ENCODE data around the gene GZMB. TPM values are rescaled to one million over a fixed set of nuclear protein-coding genes. Genes with fewer than 3 reads are reported as not detected.
"Not testable (repeated sequence)": the region's sequence is repeated elsewhere in the genome, so short reads cannot be mapped to it uniquely, and the experiment has no call there.

Gene GZMB
- total RNA-seq (2014; rRNA removed; shearing (Covaris generic)) = not detected in 2 replicates

GRCh38 chr14:24634158-24634557 is at the start of gene GZMB:
Gene GZMB (minus strand): TSS chr14:24634190. CDS start chr14:24634160, 30 bp downstream.
- DNase-seq (ENCODE audit: low read depth) = no peak

GRCh38 chr14:24681056-24681455 is 47.1 kb upstream of the GZMB start:
- DNase-seq (ENCODE audit: low read depth) = no peak

DNA sequence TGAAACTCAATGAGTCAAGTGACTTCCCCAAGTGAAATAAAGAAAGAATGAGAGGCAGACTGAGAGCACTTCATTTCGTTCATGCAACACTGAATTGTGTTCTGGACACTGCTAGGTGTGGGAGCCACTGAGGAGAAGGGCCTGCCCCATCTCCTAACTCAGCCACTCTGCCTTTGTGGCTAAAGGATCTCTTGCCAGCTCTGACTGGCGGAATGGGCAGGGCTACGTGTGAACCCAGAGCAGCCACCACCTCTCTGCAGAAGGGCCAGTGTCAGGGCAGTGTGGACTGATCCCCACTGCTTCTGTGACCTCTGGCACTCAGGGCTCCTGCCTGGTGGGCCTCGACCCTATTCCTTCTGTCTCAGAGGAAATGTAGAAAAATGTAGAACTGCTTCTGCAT is 46.5 kb upstream of the GZMB start:
- DNase-seq (ENCODE audit: low read depth) = no peak

- DNase-seq (ENCODE audit: low read depth) = no peak
Observed at GRCh38 chr14:24679248-24679961, 45.4 kb upstream of the GZMB start.

DNA sequence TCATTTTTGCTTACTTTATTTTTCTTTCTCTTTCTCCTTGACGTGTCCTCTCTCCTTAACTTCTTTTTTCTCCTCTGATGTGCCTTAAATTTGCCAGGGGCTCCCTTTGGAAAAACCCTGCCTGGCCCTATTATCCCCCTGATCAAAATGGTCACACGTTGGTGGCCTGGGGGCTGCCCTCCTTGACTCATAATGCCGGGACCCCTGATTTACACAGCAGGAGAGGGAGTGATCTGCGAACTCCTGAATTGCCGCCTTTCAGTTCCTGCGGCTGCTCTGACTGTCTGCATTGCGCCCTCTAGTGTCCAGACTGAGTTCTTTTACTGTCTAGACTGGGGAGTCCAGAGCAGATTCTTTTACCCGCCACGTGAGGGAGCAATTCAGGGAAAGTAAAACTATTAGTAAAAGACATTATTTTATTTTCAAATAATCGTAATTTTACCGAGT is 44.8 kb upstream of the GZMB start:
- peak; percentile 81 for DNase-seq (ENCODE audit: low read depth)

- DNase-seq (ENCODE audit: low read depth) = no peak
Observed at GRCh38 chr14:24677956-24678355, 44.0 kb upstream of the GZMB start.

DNA sequence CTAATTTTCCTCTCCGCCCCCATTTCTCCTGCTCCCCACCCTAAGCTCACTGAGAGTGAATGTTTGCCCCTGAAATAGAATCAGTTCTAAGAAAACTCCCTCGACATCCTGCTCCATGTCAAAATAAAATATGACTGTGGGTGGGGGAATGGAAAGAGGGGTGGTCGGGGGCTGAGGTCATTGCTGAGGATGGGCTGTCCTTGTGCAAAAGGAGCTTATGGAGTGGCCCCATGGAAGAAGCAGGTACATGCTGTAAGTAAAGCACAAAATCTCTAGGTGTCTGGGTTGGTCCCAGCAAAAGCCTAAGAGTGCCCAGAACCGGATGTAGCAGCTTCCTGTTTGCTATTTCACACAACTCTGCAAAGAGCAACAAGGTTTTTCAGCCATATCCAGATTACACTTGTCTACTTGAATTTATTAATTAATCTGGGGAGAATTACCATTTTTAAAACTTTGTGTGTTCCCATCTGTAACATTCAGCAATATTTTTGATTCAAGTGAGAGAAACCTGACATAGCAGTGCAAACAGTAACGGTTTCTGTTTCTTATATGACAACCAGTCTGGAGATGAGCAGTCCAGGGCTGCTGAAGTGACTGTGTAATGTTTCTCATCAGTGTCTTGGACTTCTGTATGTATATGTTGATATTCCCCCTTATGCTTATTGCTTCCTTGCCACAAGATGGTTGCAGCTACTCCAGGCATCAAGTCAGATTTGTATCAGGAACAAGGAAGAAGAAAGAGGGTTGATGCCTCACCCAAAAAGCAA is 40.4 kb upstream of the GZMB start:
- no peak for DNase-seq (ENCODE audit: low read depth)

DNA sequence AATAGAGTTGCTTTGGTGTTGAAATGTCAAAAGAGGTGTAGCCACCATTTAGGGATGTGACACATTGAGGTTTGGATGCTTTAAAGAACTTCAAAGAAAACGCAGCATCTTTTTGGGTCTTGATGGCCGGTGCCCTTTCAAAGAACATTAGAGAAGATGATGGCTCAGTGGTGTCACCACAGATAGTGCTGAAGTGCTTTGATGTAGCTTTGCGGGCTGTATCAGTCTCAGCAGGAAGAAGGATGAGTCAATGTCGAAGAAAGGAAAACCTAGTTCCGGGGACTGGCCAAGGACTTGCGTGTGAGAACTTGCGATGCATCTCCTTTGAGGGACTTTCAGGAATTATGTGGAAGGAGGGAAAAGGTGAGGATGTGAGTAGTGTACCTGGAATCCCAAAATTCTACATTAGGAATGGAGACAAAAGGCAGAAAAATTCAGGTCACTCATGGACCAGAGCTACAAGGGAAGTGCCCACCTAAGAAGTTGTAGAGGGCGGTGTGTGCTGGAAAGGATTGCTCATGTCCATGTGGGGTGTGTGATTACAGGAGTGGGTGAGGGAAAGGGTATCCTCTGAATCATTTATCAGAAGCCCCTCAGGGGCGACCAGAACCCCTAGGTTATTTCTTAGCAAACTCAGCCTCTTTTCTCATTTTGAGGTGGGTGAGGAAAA is 39.7 kb upstream of the GZMB start:
- no peak for DNase-seq (ENCODE audit: low read depth)

DNA sequence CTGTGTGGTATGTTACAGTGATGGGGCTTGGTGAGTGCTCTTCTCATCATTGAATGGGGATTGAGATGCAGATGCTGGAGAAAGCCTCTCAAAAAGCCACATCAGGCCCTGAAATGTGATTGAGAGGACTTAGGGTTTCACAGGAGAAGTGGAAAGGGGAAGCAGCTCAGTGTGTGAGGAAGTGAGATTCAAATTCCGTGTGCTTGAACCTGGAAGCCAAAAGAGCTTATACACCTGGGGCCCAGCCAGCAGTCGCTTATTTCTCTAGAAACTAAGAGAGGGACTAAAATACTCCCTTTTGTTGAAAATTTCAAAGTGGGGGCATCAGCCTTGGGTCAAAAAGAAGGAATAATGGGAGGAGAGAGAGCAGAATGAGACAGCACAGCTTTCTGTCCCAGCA is 39.1 kb upstream of the GZMB start:
- DNase-seq (ENCODE audit: low read depth) = no peak

DNA sequence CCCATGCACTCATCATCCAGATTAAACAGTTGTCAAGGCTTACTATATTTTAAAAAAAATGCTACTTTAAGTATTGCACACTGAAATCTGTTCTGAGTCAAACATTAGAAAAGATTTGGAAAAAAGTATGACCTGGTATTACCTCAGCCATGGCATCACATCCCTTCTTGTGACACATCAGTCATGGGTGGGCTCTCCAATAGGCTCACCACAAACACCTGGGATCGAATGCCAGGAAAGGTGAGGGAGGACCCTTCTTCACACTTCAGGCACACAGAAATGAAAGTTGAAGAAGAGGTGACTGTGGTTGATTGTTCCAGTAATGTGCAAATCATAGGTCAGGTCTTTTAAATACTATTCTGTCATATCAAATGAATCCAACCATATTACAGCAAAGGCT is 36.6 kb upstream of the GZMB start:
- no peak for DNase-seq (ENCODE audit: low read depth)

- DNase-seq (ENCODE audit: low read depth) = no peak
Observed at GRCh38 chr14:24669651-24670050, 35.7 kb upstream of the GZMB start.

- DNase-seq (ENCODE audit: low read depth) = peak; percentile 7
Observed at GRCh38 chr14:24665440-24665991, 31.5 kb upstream of the GZMB start.

GRCh38 chr14:24664366-24664765 is 30.4 kb upstream of the GZMB start:
- no peak for DNase-seq (ENCODE audit: low read depth)

DNA sequence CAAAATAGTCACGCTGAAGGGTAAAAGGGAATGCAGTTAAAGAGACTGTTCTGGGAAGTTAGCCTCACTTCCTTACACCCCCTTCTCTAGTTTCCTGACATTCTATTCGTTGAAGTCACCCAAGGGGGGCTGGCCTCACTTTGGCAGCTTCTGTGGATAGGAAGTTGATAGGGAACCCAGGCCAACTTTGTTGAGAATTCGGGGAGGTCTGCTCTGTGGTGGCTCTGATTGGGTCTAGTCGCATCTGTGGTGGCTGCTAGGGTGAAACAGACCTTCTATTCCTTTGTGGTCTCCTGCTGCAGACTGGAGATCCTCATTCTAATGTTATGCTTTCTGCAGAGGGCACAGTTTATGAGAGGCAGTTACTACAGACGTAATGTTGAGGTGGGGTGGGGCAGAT is 28.8 kb upstream of the GZMB start:
- DNase-seq (ENCODE audit: low read depth) = no peak

GRCh38 chr14:24659916-24660570 is 26.1 kb upstream of the GZMB start:
- no peak for DNase-seq (ENCODE audit: low read depth)

DNA sequence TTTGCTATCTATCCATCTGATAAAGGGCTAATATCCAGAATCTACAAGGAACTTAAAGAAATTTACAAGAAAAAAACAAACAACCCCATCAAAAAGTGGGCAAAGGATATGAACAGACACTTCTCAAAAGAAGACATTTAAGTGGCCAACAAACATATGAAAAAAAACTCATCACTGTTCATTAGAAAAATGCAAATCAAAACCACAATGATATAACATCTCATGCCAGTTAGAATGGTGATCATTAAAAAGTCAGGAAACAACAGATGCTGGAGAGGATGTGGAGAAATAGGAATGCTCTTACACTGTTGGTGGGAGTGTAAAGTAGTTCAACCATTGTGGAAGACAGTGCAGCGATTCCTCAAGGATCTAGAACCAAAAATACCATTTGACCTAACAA is 14.4 kb upstream of the GZMB start:
- not testable (repeated sequence) for DNase-seq (ENCODE audit: low read depth)

DNA sequence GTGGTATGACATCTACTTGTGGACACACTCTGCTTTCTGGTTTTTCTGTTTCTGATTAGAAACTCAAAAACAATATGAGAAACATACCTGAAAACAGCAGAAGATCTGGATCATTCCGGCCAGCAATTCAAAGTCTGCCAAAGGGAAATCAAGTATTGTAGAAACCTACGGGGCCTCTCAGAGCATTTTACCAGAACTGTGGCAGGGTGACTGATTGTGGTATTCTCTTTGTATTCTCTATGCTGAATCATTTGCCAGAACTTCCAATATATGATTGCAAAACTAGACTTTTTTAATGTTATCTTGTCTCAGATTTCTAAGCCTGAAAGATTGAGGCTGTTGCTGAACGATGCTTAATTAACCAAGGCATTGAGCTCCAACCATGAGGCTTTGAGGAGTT is 5.9 kb upstream of the GZMB start:
- no peak for DNase-seq (ENCODE audit: low read depth)

- DNase-seq (ENCODE audit: low read depth) = no peak
Observed at GRCh38 chr14:24639270-24639669, 5.3 kb upstream of the GZMB start.

DNA sequence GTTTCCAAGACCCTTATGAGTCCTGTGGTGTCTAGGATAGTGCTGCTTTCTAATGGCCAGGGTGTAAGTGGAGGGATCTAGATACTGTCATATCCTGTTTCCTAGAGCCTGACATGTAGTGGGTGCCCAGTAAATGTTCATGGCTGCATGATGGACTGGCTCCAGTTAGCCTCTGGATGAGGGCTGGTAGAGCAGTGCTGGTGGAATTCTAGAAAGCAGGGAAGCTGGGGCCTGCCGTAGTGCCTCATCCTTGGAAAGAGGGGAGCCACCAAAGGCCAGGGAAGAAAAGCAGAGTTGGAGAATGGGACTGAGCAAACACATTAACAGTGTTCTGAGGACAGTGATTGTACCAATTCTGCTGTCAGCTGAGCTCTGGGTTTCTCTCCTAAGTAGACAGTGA is 637 bp downstream of the GZMB start:
- DNase-seq (ENCODE audit: low read depth) = no peak

DNA sequence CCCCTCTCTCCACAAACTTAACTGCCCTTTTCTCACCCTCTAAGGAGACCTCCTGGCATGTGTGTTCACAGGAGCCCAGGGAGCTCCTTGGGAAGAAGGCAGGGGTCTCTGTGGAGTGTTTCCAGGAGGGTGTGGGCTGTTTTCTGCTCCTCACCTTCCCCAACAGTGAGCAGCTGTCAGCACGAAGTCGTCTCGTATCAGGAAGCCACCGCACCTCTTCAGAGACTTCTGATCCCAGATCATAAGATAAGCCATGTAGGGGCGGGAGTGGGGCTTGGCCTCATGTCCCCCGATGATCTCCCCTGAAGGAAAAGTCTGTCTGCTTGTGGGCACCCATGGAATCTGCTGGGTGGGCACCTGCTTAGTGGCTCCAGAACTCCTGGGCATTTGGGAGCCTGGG is 1.2 kb downstream of the GZMB start:
- DNase-seq (ENCODE audit: low read depth) = no peak

DNA sequence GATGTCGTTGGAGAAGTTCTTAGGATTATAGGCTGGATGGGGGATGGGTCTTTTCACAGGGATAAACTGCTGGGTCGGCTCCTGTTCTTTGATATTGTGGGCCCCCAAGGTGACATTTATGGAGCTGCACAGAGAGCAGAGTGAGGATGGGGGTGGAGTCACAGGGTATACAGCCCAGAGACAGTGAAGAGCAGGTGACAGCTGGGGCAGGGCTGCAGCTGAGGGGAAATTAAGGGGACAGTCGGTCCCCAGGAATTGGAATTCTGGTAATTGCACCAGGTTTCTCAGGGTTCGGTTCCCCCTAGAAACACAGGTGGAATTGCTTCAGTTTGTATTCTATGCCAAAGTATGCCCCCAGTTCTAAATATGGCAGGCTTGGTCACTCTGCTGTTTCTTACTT is 1.7 kb downstream of the GZMB start:
- DNase-seq (ENCODE audit: low read depth) = no peak

Data from RPMI7951 (cell line).